ENCODE measurements around the gene SPEF2.

The SPEF2 gene

GRCh38 chr5:35777358-35778087 lies 159.9 kb downstream of the SPEF2 start:
- Histone ChIP-seq H3K27me3 (ENCODE audit: insufficient read depth, insufficient read length) (no peaks in the 10 kb centered on the region), H3K4me1 (ENCODE audit: insufficient read depth, insufficient read length) (no peaks in the 10 kb centered on the region), H3K36me3 (ENCODE audit: insufficient read depth, insufficient read length, low read length) (no peaks in the 10 kb centered on the region), H3K9me3 (ENCODE audit: insufficient read depth, low read length) (no peaks in the 10 kb centered on the region), H3K4me3 (ENCODE audit: insufficient read length, low read depth) (no peak overlapping the region), H3K9ac (ENCODE audit: insufficient read length, low read depth) (no peak overlapping the region)
- peak; percentile 57 for DNase-seq (ENCODE audit: low read depth, low spot score)
- TF ChIP-seq YY1 (IDR thresholded peaks at IDR 0.05; ENCODE audit: insufficient read depth, insufficient read length) (no peak), SUZ12 (IDR thresholded peaks at IDR 0.05; ENCODE audit: extremely low read depth, insufficient read depth, insufficient read length) (no peak), ZNF274 (IDR thresholded peaks at IDR 0.05; ENCODE audit: low read depth, low read length) (no peak)

- TF ChIP-seq YY1 (IDR thresholded peaks at IDR 0.05; ENCODE audit: insufficient read depth, insufficient read length) (no peak), SUZ12 (IDR thresholded peaks at IDR 0.05; ENCODE audit: extremely low read depth, insufficient read depth, insufficient read length) (no peak), ZNF274 (IDR thresholded peaks at IDR 0.05; ENCODE audit: low read depth, low read length) (no peak)
- DNase-seq (ENCODE audit: low read depth, low spot score): no peak
Measured at GRCh38 chr5:35778259-35778769, 160.7 kb downstream of the SPEF2 start.

DNA sequence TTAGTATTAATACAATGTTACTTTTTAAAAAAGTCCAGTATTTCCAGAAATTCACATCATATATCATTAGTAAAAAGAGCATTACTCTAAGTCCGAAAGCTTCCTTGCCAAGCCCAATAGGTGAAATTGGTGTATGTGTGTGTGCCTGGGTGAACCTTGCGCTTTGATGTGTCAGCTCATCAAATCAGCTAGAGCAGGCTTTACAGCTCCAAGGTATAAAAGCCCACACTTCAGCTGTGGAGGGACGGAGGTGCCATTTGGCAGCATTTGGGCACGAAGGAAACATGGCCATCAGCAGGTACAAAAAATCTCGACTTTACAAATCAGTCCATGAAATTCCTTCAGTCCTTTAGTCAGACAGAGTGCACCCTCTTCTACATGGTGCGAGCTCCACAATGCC lies 162.6 kb downstream of the SPEF2 start:
- TF ChIP-seq ZNF274 (IDR thresholded peaks at IDR 0.05; ENCODE audit: low read depth, low read length) (no peak), YY1 (IDR thresholded peaks at IDR 0.05; ENCODE audit: insufficient read depth, insufficient read length) (no peak), SUZ12 (IDR thresholded peaks at IDR 0.05; ENCODE audit: extremely low read depth, insufficient read depth, insufficient read length) (no peak)
- DNase-seq (ENCODE audit: low read depth, low spot score): no peak
- H3K4me1 ChIP-seq (ENCODE audit: insufficient read depth, insufficient read length): no peaks in the 10 kb centered on the region
- H3K27me3 ChIP-seq (ENCODE audit: insufficient read depth, insufficient read length): no peaks in the 10 kb centered on the region
- H3K9me3 ChIP-seq (ENCODE audit: insufficient read depth, low read length): no peaks in the 10 kb centered on the region
- H3K4me3 ChIP-seq (ENCODE audit: insufficient read length, low read depth): no peak overlapping the region
- no peaks in the 10 kb centered on the region for H3K36me3 ChIP-seq (ENCODE audit: insufficient read depth, insufficient read length, low read length)
- H3K9ac ChIP-seq (ENCODE audit: insufficient read length, low read depth): no peak overlapping the region

More at GRCh38 chr5:35778259-35778769, 160.7 kb downstream of the SPEF2 start:
- no peak overlapping the region for H3K9ac ChIP-seq (ENCODE audit: insufficient read length, low read depth)
- no peaks in the 10 kb centered on the region for H3K4me1 ChIP-seq (ENCODE audit: insufficient read depth, insufficient read length)
- H3K4me3 ChIP-seq (ENCODE audit: insufficient read length, low read depth): no peak overlapping the region
- H3K27me3 ChIP-seq (ENCODE audit: insufficient read depth, insufficient read length): no peaks in the 10 kb centered on the region
- H3K36me3 ChIP-seq (ENCODE audit: insufficient read depth, insufficient read length, low read length): no peaks in the 10 kb centered on the region
- H3K9me3 ChIP-seq (ENCODE audit: insufficient read depth, low read length): no peaks in the 10 kb centered on the region

- Histone ChIP-seq H3K9me3 (ENCODE audit: insufficient read depth, low read length) (no peaks in the 10 kb centered on the region), H3K36me3 (ENCODE audit: insufficient read depth, insufficient read length, low read length) (no peaks in the 10 kb centered on the region), H3K27me3 (ENCODE audit: insufficient read depth, insufficient read length) (no peaks in the 10 kb centered on the region), H3K4me1 (ENCODE audit: insufficient read depth, insufficient read length) (no peaks in the 10 kb centered on the region), H3K9ac (ENCODE audit: insufficient read length, low read depth) (no peak overlapping the region), H3K4me3 (ENCODE audit: insufficient read length, low read depth) (no peak overlapping the region)
- DNase-seq (ENCODE audit: low read depth, low spot score): no peak
- TF ChIP-seq ZNF274 (IDR thresholded peaks at IDR 0.05; ENCODE audit: low read depth, low read length) (no peak), SUZ12 (IDR thresholded peaks at IDR 0.05; ENCODE audit: extremely low read depth, insufficient read depth, insufficient read length) (no peak), YY1 (IDR thresholded peaks at IDR 0.05; ENCODE audit: insufficient read depth, insufficient read length) (no peak)
Measured at GRCh38 chr5:35781181-35781790, 163.6 kb downstream of the SPEF2 start.

GRCh38 chr5:35783551-35783950 lies 165.9 kb downstream of the SPEF2 start:
- no peak overlapping the region for H3K9ac ChIP-seq (ENCODE audit: insufficient read length, low read depth)
- no peak overlapping the region for H3K4me3 ChIP-seq (ENCODE audit: insufficient read length, low read depth)
- H3K9me3 ChIP-seq (ENCODE audit: insufficient read depth, low read length): no peaks in the 10 kb centered on the region
- TF ChIP-seq YY1 (IDR thresholded peaks at IDR 0.05; ENCODE audit: insufficient read depth, insufficient read length): no peak
- no peak for TF ChIP-seq SUZ12 (IDR thresholded peaks at IDR 0.05; ENCODE audit: extremely low read depth, insufficient read depth, insufficient read length)
- TF ChIP-seq ZNF274 (IDR thresholded peaks at IDR 0.05; ENCODE audit: low read depth, low read length): no peak
- no peaks in the 10 kb centered on the region for H3K27me3 ChIP-seq (ENCODE audit: insufficient read depth, insufficient read length)
- no peak for DNase-seq (ENCODE audit: low read depth, low spot score)
- H3K36me3 ChIP-seq (ENCODE audit: insufficient read depth, insufficient read length, low read length): no peaks in the 10 kb centered on the region
- no peaks in the 10 kb centered on the region for H3K4me1 ChIP-seq (ENCODE audit: insufficient read depth, insufficient read length)

DNA sequence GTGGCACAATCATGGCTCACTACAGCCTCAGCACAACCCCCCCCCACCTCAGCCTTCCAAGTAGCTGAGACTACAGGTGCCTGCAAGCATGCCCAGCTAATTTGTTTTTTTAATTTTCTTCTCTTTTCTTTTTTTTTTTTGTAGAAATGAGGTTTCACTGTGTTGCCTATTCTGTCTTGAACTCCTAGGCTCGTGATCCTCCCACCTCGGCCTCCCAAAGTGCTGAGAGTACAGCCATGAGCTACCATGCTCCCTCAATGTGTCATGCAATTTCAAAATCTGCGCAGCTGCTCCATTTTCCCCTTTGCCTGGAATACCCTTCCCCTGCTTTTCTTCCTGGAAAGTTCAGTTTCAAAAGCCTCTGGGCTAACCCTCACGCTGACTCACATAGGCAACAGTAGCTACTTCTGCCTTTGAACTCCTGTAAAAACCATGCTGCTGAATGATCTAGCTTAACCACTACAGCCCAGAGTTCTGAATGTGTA lies 168.0 kb downstream of the SPEF2 start:
- Histone ChIP-seq H3K9me3 (ENCODE audit: insufficient read depth, low read length) (no peaks in the 10 kb centered on the region), H3K4me1 (ENCODE audit: insufficient read depth, insufficient read length) (no peaks in the 10 kb centered on the region), H3K4me3 (ENCODE audit: insufficient read length, low read depth) (no peak overlapping the region), H3K27me3 (ENCODE audit: insufficient read depth, insufficient read length) (no peaks in the 10 kb centered on the region), H3K36me3 (ENCODE audit: insufficient read depth, insufficient read length, low read length) (no peaks in the 10 kb centered on the region), H3K9ac (ENCODE audit: insufficient read length, low read depth) (no peak overlapping the region)
- no peak for DNase-seq (ENCODE audit: low read depth, low spot score)
- TF ChIP-seq YY1 (IDR thresholded peaks at IDR 0.05; ENCODE audit: insufficient read depth, insufficient read length) (no peak), SUZ12 (IDR thresholded peaks at IDR 0.05; ENCODE audit: extremely low read depth, insufficient read depth, insufficient read length) (no peak), ZNF274 (IDR thresholded peaks at IDR 0.05; ENCODE audit: low read depth, low read length) (no peak)

DNA sequence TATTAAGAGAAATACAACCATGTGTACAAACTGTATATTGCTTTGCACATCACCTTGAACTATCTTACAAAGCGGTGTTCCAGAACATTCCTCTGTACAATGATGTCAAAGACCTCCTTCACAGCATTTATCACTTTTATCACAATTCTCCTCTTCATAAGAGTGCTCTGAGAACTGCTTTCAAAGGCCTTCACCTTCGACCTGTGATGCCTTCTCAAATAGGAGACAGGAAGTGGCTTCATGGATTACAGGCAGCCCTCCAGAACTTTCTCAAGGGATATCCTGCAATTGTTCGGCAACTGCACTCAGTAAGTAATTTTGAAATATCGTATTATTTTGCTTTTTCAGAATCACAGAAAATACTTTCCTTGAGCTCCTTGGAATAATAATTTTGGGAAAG lies 171.1 kb downstream of the SPEF2 start:
- Histone ChIP-seq H3K9ac (ENCODE audit: insufficient read length, low read depth) (no peak overlapping the region), H3K4me1 (ENCODE audit: insufficient read depth, insufficient read length) (no peaks in the 10 kb centered on the region), H3K9me3 (ENCODE audit: insufficient read depth, low read length) (no peaks in the 10 kb centered on the region), H3K27me3 (ENCODE audit: insufficient read depth, insufficient read length) (no peaks in the 10 kb centered on the region), H3K36me3 (ENCODE audit: insufficient read depth, insufficient read length, low read length) (no peaks in the 10 kb centered on the region), H3K4me3 (ENCODE audit: insufficient read length, low read depth) (no peak overlapping the region)
- TF ChIP-seq ZNF274 (IDR thresholded peaks at IDR 0.05; ENCODE audit: low read depth, low read length) (no peak), SUZ12 (IDR thresholded peaks at IDR 0.05; ENCODE audit: extremely low read depth, insufficient read depth, insufficient read length) (no peak), YY1 (IDR thresholded peaks at IDR 0.05; ENCODE audit: insufficient read depth, insufficient read length) (no peak)
- no peak for DNase-seq (ENCODE audit: low read depth, low spot score)

Measured in NT2/D1 (cell line).